ENCODE results near the gene SYNE2. TPM values are rescaled to one million over a fixed set of nuclear protein-coding genes. Genes with fewer than 3 reads are reported as not detected.

SYNE2 gene
- total and polyA plus RNA-seq, 10 of the 15 experiments (the other 5 are each of a cell fraction or from before 2014, with no cell fraction given): 2.1 to 52.7 (median 38.1) TPM

DNA sequence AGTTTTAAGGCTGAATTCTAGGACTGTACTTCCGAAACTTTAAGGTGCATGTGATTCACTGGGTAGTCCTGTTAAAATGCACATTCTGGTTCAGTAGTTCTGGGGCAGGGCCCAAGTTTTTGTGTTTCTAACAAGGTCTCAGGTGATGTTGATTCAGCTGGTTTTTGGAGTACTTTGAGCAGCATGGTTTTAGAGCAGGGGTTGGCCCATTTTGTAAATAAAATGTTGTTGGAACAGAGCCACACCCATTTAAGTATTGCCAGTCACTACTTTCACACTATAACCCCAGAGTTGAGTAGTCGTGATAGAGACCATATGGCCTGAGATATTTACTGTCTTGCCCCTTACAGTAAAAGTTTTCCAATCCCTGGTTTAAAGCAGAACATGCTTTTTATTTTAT is 111.3 kb downstream of the SYNE2 start:
- no TSS peak for BruUV-seq (replicated peaks)
- H3K4me3 ChIP-seq: no peak overlapping the region
- H3K27ac ChIP-seq (ENCODE audit: control insufficient read depth, insufficient read depth): no peak overlapping the region
- H4K20me1 ChIP-seq (ENCODE audit: control insufficient read depth, insufficient read depth): no peaks in the 10 kb centered on the region
- ATAC-seq: no peak
- SMC1A ChIA-PET (ENCODE audit: uncharacterized antibody, unreplicated experiment): interaction anchor here (1.2 kb wide), 1 partner anchor 9 kb away, joined by 3 read pairs; no protein-coding TSS in a partner anchor
- no peak overlapping the region for H2AFZ ChIP-seq (ENCODE audit: control insufficient read depth, low read depth, low read length)
- no peak overlapping the region for H3K4me2 ChIP-seq (ENCODE audit: control insufficient read depth, insufficient read depth)
- H3K27me3 ChIP-seq (replicated peaks in 1 of 2; ENCODE audit: control insufficient read depth in 2 of 2, insufficient read depth in 2 of 2, low read length in 1 of 2): no peaks in the 10 kb centered on the region
- no peaks in the 10 kb centered on the region for H3K9me3 ChIP-seq (replicated peaks; ENCODE audit: control insufficient read depth, insufficient read depth, low read length)
- RAD21 ChIA-PET (ENCODE audit: unreplicated experiment): no interaction called here
- no peak for FAIRE-seq
- intact Hi-C loops (cut with micrococcal nuclease; ENCODE audit: unreplicated experiment) (no loop called here), in situ Hi-C loops (cut with MboI) (no loop called here)
- H3K4me1 ChIP-seq (ENCODE audit: control insufficient read depth, insufficient read depth, low read length): no peaks in the 10 kb centered on the region
- H3K9ac ChIP-seq (ENCODE audit: control insufficient read depth, insufficient read depth, low read length): no peak overlapping the region
- H3K79me2 ChIP-seq (ENCODE audit: control insufficient read depth, insufficient read depth, low read length): no peaks in the 10 kb centered on the region
- 96% methylated on average over 2 of the region's 2 CpGs for WGBS (ENCODE audit: insufficient coverage, insufficient replicate concordance, low lambda C conversion rate, missing lambda C conversion rate)
- POLR2A ChIA-PET: no interaction called here
- H3K36me3 ChIP-seq (ENCODE audit: control insufficient read depth in 2 of 2, insufficient read depth in 2 of 2, low read length in 1 of 2): peaks cover 0 to 12% of the 10 kb centered on the region in 2 experiments; a peak in 3 of 4 replicates
- CTCF ChIA-PET: interaction anchor here (0.6 kb wide), 1 partner anchor 19 kb away, joined by 3 read pairs; no protein-coding TSS in a partner anchor
- DNase-seq (ENCODE audit: low read depth, low spot score): no peak
- TF ChIP-seq PAX5 (IDR thresholded peaks at IDR 0.05; ENCODE audit: borderline replicate concordance, low read depth, low read length) (no peak), CBFB (IDR thresholded peaks at IDR 0.05; ENCODE audit: low read depth) (no peak), SIN3A (IDR thresholded peaks at IDR 0.05; ENCODE audit: low read depth, low read length) (no peak), ZBTB40 (IDR thresholded peaks at IDR 0.05; ENCODE audit: borderline replicate concordance) (no peak), SPI1 (IDR thresholded peaks at IDR 0.05; ENCODE audit: borderline replicate concordance, insufficient read depth, low read depth, low read length) (no peak), ZBTB4 (CRISPR knock-in tag; IDR thresholded peaks at IDR 0.05) (no peak)
- TF ChIP-seq, protein P1, sequence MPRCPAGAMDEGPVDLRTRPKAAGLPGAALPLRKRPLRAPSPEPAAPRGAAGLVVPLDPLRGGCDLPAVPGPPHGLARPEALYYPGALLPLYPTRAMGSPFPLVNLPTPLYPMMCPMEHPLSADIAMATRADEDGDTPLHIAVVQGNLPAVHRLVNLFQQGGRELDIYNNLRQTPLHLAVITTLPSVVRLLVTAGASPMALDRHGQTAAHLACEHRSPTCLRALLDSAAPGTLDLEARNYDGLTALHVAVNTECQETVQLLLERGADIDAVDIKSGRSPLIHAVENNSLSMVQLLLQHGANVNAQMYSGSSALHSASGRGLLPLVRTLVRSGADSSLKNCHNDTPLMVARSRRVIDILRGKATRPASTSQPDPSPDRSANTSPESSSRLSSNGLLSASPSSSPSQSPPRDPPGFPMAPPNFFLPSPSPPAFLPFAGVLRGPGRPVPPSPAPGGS (IDR thresholded peaks at IDR 0.05; ENCODE audit: borderline replicate concordance, insufficient read depth, low read depth, low read length, poor library complexity, severe bottlenecking): no peak
